Left lung (tissue), 10 donors: ENCODE data around the gene TTC34. TPM values are rescaled to one million over a fixed set of nuclear protein-coding genes. Genes with fewer than 3 reads are reported as not detected.
A peak's percentile ranks its signal among the peaks of the same experiment; 100 is the strongest.
"Not testable (repeated sequence)": the region's sequence is repeated elsewhere in the genome, so short reads cannot be mapped to it uniquely, and the experiment has no call there.

Source experiments
- ATAC-seq: fragments of 200-7000 bp; cut with Tn5 transposase; one replicate; pipeline ENCODE4 v1.9.1; 2020; ENCODE audit warnings: moderate library complexity
- DNase-seq, 4 donors: peaks; one replicate each; pipeline ENCODE4 v3.0.0-alpha.2; 2013 to 2020
- H3K27ac ChIP-seq, 2 donors: fragments of 200-600 bp; sonication (generic) in 1 of 2; one replicate each; pipeline versions ENCODE4 v1.5.0 to v1.8.0; 2020 to 2021
- H3K27me3 ChIP-seq, 2 donors: fragments of 200-600 bp; sonication (generic) in 1 of 2; one replicate each; pipeline versions ENCODE4 v1.5.0 to v1.8.0; 2020 to 2021
- H3K36me3 ChIP-seq, 2 donors: fragments of 200-600 bp; sonication (generic) in 1 of 2; one replicate each; pipeline versions ENCODE4 v1.5.0 to v1.8.0; 2020 to 2021
- H3K4me1 ChIP-seq, 2 donors: fragments of 200-600 bp; one replicate each; pipeline ENCODE4 v1.8.0; 2021
- H3K4me3 ChIP-seq, 2 donors: fragments of 200-600 bp; sonication (generic) in 1 of 2; one replicate each; pipeline versions ENCODE4 v1.5.0 to v1.8.0; 2020 to 2021; ENCODE audit warnings: mild to moderate bottlenecking in 1 of 2
- H3K9me3 ChIP-seq, 2 donors: fragments of 200-600 bp; sonication (generic) in 1 of 2; one replicate each; pipeline versions ENCODE4 v1.5.0 to v1.8.0; 2020 to 2021
- CTCF ChIP-seq, 2 donors: fragments of 200-600 bp; sonication (generic) in 1 of 2; IDR thresholded peaks; one replicate each; pipeline versions ENCODE4 v1.5.0 to v1.8.0; 2021; ENCODE audit warnings: antibody characterized with exemption in 2 of 2
- intact Hi-C, 2 donors: fragments of 100-400 bp; cut with DNase I; formaldehyde crosslinking; loops; one replicate each; pipeline versions ENCODE4 v1.11.2 to v1.14.2; 2022
- polyA plus RNA-seq, 6 donors: library from polyadenylated mRNA; unstranded; fragments of 120-200 nt; gene quantifications; one replicate each; pipeline ENCODE4 v1.2.1, GENCODE V29; 2013; ENCODE audit not compliant: insufficient read length in 6 of 6
- total RNA-seq, 2 donors: library from RNA; stranded (reverse); fragmentation: NEBNext Ultra II Directional; extraction: Animal tissue kit (Norgen Biotek cat#: 25700); gene quantifications; one replicate each; pipeline ENCODE4 v1.2.1, GENCODE V29; 2021
- donor health status: DM: no; HTN: yes; CAD: no.
- donor health status: DM: no; HTN: no; CAD: no.

Gene TTC34
- total and polyA plus RNA-seq, 8 donors = 0.44 to 1.2 (median 0.69) TPM

GRCh38 chr1:2628191-2628932 is 173.1 kb downstream of the TTC34 start:
- peaks cover 36 to 80% of the 10 kb centered on the region in 2 donors for H3K27me3 ChIP-seq
- H3K27ac ChIP-seq = no peak overlapping the region
- H3K4me3 ChIP-seq = no peak overlapping the region
- H3K36me3 ChIP-seq = no peaks in the 10 kb centered on the region
- no peak for TF ChIP-seq CTCF (IDR thresholded peaks at IDR 0.05)
- intact Hi-C loops = no loop called here
- no peaks in the 10 kb centered on the region for H3K9me3 ChIP-seq
- no peak for ATAC-seq
- H3K4me1 ChIP-seq = peaks cover 0 to 6% of the 10 kb centered on the region in 2 donors
- peak in 1 of 4 donors; percentile 77 for DNase-seq

- no peak overlapping the region for H3K27ac ChIP-seq
- H3K9me3 ChIP-seq = no peaks in the 10 kb centered on the region
- DNase-seq = peak in 1 of 4 donors; percentile 41
- ATAC-seq = no peak
- no peak overlapping the region for H3K4me3 ChIP-seq
- H3K4me1 ChIP-seq = peaks cover 0 to 6% of the 10 kb centered on the region in 2 donors
- no peak for TF ChIP-seq CTCF (IDR thresholded peaks at IDR 0.05)
- intact Hi-C loops = no loop called here
- no peaks in the 10 kb centered on the region for H3K36me3 ChIP-seq
- H3K27me3 ChIP-seq = peaks cover 36 to 76% of the 10 kb centered on the region in 2 donors
Measured at GRCh38 chr1:2627746-2628145, 173.7 kb downstream of the TTC34 start.

- intact Hi-C loops, H3K4me3 ChIP-seq, H3K9me3 ChIP-seq, H3K4me1 ChIP-seq, H3K27ac ChIP-seq, ATAC-seq, DNase-seq, H3K36me3 ChIP-seq: not testable (repeated sequence)
- peaks cover 36 to 56% of the 10 kb centered on the region in 2 donors for H3K27me3 ChIP-seq
Measured at GRCh38 chr1:2625748-2626147, 175.7 kb downstream of the TTC34 start.

- no peak for ATAC-seq
- DNase-seq = no peak
- H3K27me3 ChIP-seq = peaks cover 36 to 52% of the 10 kb centered on the region in 2 donors
- H3K36me3 ChIP-seq = no peaks in the 10 kb centered on the region
- H3K9me3 ChIP-seq = peaks cover 0 to 4% of the 10 kb centered on the region in 2 donors
- peaks cover 0 to 6% of the 10 kb centered on the region in 2 donors for H3K4me1 ChIP-seq
- intact Hi-C loops = no loop called here
- no peak for TF ChIP-seq CTCF (IDR thresholded peaks at IDR 0.05)
- H3K4me3 ChIP-seq = no peak overlapping the region
- no peak overlapping the region for H3K27ac ChIP-seq
Measured at GRCh38 chr1:2625311-2625710, 176.2 kb downstream of the TTC34 start.

GRCh38 chr1:2624735-2625300 is 176.7 kb downstream of the TTC34 start:
- peaks cover 0 to 6% of the 10 kb centered on the region in 2 donors for H3K4me1 ChIP-seq
- no peak for TF ChIP-seq CTCF (IDR thresholded peaks at IDR 0.05)
- H3K36me3 ChIP-seq = no peaks in the 10 kb centered on the region
- H3K9me3 ChIP-seq = peaks cover 0 to 4% of the 10 kb centered on the region in 2 donors
- ATAC-seq (no peak), DNase-seq (no peak)
- H3K4me3 ChIP-seq = no peak overlapping the region
- H3K27ac ChIP-seq = no peak overlapping the region
- peaks cover 36 to 47% of the 10 kb centered on the region in 2 donors for H3K27me3 ChIP-seq
- intact Hi-C loops = no loop called here
